Activated naive CD4-positive, alpha-beta T cell treated with anti-CD3 and anti-CD28 coated beads, Interleukin-2, amount 50 U/mL, for 24 hours (primary cell): ENCODE results near the gene BICRAL.
"Not testable (repeated sequence)": the region's sequence is repeated elsewhere in the genome, so short reads cannot be mapped to it uniquely, and the experiment has no call there.

Experiments
- H3K27ac Mint-ChIP-seq: one replicate; pipeline ENCODE4 v1.8.0; 2021; ENCODE audit warnings: mild to moderate bottlenecking, mixed read lengths
- H3K27me3 Mint-ChIP-seq: one replicate; pipeline ENCODE4 v1.8.0; 2021; ENCODE audit warnings: mixed read lengths
- H3K36me3 Mint-ChIP-seq: one replicate; pipeline ENCODE4 v1.8.0; 2021; ENCODE audit warnings: mixed read lengths
- H3K4me1 Mint-ChIP-seq: one replicate; pipeline ENCODE4 v1.8.0; 2021; ENCODE audit warnings: mixed read lengths
- H3K4me3 Mint-ChIP-seq: one replicate; pipeline ENCODE4 v1.8.0; 2021; ENCODE audit warnings: mild to moderate bottlenecking, mixed read lengths
- H3K9me3 Mint-ChIP-seq: one replicate; pipeline ENCODE4 v1.8.0; 2021; ENCODE audit warnings: mixed read lengths

The BICRAL gene

GRCh38 chr6:42779521-42779920, 2.3 kb upstream of the BICRAL start:
- peak overlapping the region; percentile 80 for H3K27ac Mint-ChIP-seq
- peaks cover 55% of the 10 kb centered on the region for H3K4me1 Mint-ChIP-seq
- H3K9me3 Mint-ChIP-seq = no peaks in the 10 kb centered on the region
- H3K4me3 Mint-ChIP-seq = peak overlapping the region; percentile 23
- peaks cover 6% of the 10 kb centered on the region for H3K36me3 Mint-ChIP-seq
- H3K27me3 Mint-ChIP-seq = no peaks in the 10 kb centered on the region

DNA sequence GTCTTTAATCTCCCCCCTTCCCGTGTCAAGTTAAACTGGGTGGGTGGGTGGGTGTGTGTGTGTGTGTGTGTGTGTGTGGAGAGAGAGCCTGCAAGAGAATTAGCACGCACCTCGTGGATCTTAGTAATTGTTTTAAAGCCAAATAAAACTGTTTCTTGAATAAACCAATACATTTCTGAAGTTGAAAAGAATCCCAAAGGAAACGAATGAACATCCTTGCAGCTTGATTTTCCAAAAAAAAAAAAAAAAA, 381 bp upstream of the BICRAL start:
- Mint-ChIP-seq H3K4me3 (peak overlapping the region; percentile 98), H3K27ac (peak overlapping the region; percentile 93), H3K9me3 (no peaks in the 10 kb centered on the region)

GRCh38 chr6:42782689-42783176, 881 bp downstream of the BICRAL start:
- peak overlapping the region; percentile 98 for H3K4me3 Mint-ChIP-seq
- H3K36me3 Mint-ChIP-seq = peaks cover 6% of the 10 kb centered on the region
- H3K9me3 Mint-ChIP-seq = no peaks in the 10 kb centered on the region
- H3K4me1 Mint-ChIP-seq = peaks cover 31% of the 10 kb centered on the region
- peak overlapping the region; percentile 100 for H3K27ac Mint-ChIP-seq
- no peaks in the 10 kb centered on the region for H3K27me3 Mint-ChIP-seq

More for the DNA sequence above, 381 bp upstream of the BICRAL start:
- Mint-ChIP-seq H3K4me1 (peaks cover 43% of the 10 kb centered on the region), H3K27me3 (no peaks in the 10 kb centered on the region), H3K36me3 (peaks cover 6% of the 10 kb centered on the region)

DNA sequence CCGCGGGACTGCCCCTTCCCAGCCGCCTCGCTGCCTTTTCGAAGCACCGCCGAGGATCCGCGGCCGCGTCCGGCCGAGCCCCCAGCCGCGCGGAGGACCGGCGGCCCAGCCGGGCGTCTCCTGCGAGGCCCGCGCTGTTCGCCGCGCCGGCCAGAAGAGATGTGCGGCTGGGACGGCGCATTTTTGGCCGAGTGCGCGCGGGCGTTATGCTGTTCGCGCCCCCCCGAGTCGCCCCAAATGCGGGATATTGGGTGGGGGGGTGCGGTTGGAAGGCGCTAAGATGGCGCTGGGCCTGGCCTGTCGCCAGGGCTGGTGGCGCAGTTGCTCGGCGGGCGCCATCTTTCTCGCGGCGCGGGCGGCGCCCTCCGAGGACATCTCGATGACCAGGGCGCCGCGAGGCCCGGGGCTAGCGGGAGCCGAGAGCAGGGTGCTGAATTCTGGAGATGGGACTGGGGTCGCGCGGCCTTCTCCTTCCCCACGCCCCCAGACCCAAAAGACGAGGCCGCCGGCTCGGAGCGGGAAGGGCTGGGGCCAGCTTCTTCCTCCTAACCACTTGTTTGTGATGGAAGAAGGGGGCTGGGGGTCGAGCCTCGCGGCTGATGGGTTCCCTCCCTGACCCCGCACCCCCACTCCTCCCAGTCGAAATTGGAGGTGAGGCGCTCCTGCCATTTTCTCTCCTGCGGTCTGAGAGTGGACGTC, 1.5 kb downstream of the BICRAL start:
- peaks cover 6% of the 10 kb centered on the region for H3K36me3 Mint-ChIP-seq
- no peak overlapping the region for H3K4me3 Mint-ChIP-seq
- H3K27ac Mint-ChIP-seq = no peak overlapping the region
- H3K9me3 Mint-ChIP-seq = no peaks in the 10 kb centered on the region
- peaks cover 29% of the 10 kb centered on the region for H3K4me1 Mint-ChIP-seq
- no peaks in the 10 kb centered on the region for H3K27me3 Mint-ChIP-seq

DNA sequence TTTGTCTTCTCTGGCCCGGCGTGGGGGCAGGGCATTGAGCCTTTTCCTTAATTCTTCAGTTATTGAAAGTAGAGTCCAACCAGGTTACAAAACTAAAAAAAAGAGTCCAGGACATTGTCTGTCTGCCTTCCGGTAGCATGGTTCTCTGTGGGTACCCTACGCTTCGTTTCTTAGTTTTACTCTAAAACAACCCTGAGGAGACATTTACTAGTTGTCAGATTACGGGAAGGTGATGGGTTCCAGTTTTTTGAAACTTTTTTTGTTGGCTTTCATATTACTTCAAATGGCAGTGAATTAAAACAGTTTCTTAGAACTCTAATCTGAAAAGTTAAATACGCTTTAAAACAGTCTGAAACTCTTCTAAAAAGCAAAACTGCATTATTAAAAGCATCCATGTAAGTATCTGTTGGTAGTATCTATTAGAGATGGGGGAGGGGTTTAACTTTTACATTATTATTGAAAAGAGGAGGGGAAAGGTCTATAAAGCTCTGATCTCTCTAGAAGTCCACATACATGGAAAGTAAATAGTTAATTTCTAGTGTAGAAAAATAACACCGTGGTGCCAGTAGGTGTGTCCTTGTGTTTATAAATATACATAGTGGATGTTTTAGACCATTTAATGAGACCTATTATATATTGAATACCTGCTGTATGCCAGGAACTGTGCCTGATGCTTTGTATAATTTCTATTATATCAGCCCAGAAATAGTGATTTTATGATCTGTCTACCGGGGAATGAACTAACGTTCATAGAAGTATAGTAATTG, 2.2 kb downstream of the BICRAL start:
- Mint-ChIP-seq H3K27ac (no peak overlapping the region), H3K4me1 (peaks cover 31% of the 10 kb centered on the region), H3K36me3 (peaks cover 9% of the 10 kb centered on the region), H3K4me3 (no peak overlapping the region), H3K27me3 (no peaks in the 10 kb centered on the region), H3K9me3 (no peaks in the 10 kb centered on the region)

- H3K4me3 Mint-ChIP-seq = no peak overlapping the region
- H3K9me3 Mint-ChIP-seq = no peaks in the 10 kb centered on the region
- H3K27me3 Mint-ChIP-seq = no peaks in the 10 kb centered on the region
- H3K4me1 Mint-ChIP-seq = peaks cover 30% of the 10 kb centered on the region
- H3K27ac Mint-ChIP-seq = no peak overlapping the region
- peaks cover 9% of the 10 kb centered on the region for H3K36me3 Mint-ChIP-seq
These were observed 3.1 kb downstream of the BICRAL start for GRCh38 chr6:42784717-42785498.

- no peak overlapping the region for H3K4me3 Mint-ChIP-seq
- no peaks in the 10 kb centered on the region for H3K9me3 Mint-ChIP-seq
- no peak overlapping the region for H3K27ac Mint-ChIP-seq
- no peaks in the 10 kb centered on the region for H3K27me3 Mint-ChIP-seq
- H3K4me1 Mint-ChIP-seq = peaks cover 30% of the 10 kb centered on the region
- H3K36me3 Mint-ChIP-seq = peaks cover 9% of the 10 kb centered on the region
These were observed 4.7 kb downstream of the BICRAL start for GRCh38 chr6:42786525-42786985.

DNA sequence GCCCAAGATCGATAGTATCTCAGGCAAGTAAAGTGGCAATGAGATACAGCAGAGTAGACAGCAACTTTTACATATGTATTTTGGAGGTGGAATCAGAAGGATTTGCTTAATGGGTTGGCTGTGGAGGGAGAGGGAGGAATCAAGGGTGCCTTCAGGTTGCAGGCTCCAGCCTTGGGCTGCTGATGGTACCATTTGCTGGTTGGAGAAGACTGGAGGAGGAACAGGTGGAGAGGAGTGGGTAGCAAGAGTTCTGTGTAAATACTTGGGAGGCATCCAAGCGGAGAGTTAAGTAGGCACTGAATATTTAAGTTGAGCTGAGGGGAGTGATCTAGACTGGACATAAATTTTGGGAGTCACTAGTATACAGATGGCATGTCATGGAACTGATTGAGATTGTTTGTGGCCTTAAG, 5.2 kb downstream of the BICRAL start:
- peaks cover 9% of the 10 kb centered on the region for H3K36me3 Mint-ChIP-seq
- H3K27me3 Mint-ChIP-seq = no peaks in the 10 kb centered on the region
- H3K27ac Mint-ChIP-seq = no peak overlapping the region
- H3K4me3 Mint-ChIP-seq = no peak overlapping the region
- H3K4me1 Mint-ChIP-seq = peaks cover 30% of the 10 kb centered on the region
- H3K9me3 Mint-ChIP-seq = no peaks in the 10 kb centered on the region

DNA sequence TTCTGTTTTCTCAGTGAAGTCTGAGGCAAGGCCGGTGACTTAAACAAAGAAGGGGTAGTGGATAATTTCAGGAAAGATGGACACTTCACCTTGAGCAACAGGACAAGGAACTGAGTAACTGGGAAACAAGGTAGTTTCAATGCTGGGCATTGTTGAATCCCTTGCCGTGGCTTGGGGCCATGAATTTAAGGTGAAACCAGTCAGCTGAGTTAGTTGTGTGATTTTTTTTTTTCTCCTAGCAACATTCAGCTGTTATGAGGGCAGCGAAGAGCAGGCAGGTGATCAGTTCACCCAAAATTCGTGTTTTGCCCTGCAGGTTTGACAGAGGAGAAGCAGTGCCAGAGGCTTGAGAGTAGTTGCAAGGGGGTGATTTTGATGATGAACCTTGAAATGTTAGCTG, 6.8 kb downstream of the BICRAL start:
- no peaks in the 10 kb centered on the region for H3K9me3 Mint-ChIP-seq
- peaks cover 9% of the 10 kb centered on the region for H3K36me3 Mint-ChIP-seq
- no peaks in the 10 kb centered on the region for H3K27me3 Mint-ChIP-seq
- peak overlapping the region; percentile 41 for H3K4me3 Mint-ChIP-seq
- H3K27ac Mint-ChIP-seq = peak overlapping the region; percentile 79
- H3K4me1 Mint-ChIP-seq = peaks cover 30% of the 10 kb centered on the region

- Mint-ChIP-seq H3K36me3 (peaks cover 5% of the 10 kb centered on the region), H3K4me3 (no peak overlapping the region), H3K4me1 (peaks cover 31% of the 10 kb centered on the region), H3K27me3 (no peaks in the 10 kb centered on the region), H3K9me3 (no peaks in the 10 kb centered on the region), H3K27ac (peak overlapping the region; percentile 79)
These were observed 8.8 kb downstream of the BICRAL start for GRCh38 chr6:42790549-42791181.

- H3K27ac Mint-ChIP-seq = no peak overlapping the region
- no peaks in the 10 kb centered on the region for H3K27me3 Mint-ChIP-seq
- H3K9me3 Mint-ChIP-seq = no peaks in the 10 kb centered on the region
- no peak overlapping the region for H3K4me3 Mint-ChIP-seq
- peaks cover 40% of the 10 kb centered on the region for H3K4me1 Mint-ChIP-seq
- peaks cover 5% of the 10 kb centered on the region for H3K36me3 Mint-ChIP-seq
These were observed 10.0 kb downstream of the BICRAL start for GRCh38 chr6:42791706-42792320.

DNA sequence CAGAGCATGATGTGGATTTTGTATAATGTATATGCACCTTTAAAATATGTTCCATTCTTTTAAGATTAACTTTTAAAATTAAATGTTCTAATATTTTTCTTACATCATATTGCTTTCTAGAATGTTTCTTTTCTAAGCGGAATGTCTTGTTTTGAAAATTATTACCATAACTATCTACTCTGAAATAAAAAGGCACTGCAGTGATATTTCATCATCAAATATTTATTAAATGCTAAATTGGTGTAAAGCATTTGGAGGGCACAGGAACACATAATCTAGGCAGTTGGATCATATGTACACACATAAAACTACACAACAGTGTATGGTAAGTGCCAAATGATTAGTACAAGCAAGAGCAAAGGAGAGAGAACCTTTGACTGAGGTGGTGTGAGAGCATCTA, 13.8 kb downstream of the BICRAL start:
- H3K27ac Mint-ChIP-seq = no peak overlapping the region
- H3K4me1 Mint-ChIP-seq = peaks cover 24% of the 10 kb centered on the region
- no peaks in the 10 kb centered on the region for H3K9me3 Mint-ChIP-seq
- no peaks in the 10 kb centered on the region for H3K27me3 Mint-ChIP-seq
- H3K36me3 Mint-ChIP-seq = peaks cover 2% of the 10 kb centered on the region
- no peak overlapping the region for H3K4me3 Mint-ChIP-seq

GRCh38 chr6:42796171-42796570, 14.3 kb downstream of the BICRAL start:
- no peaks in the 10 kb centered on the region for H3K27me3 Mint-ChIP-seq
- H3K9me3 Mint-ChIP-seq = no peaks in the 10 kb centered on the region
- peaks cover 2% of the 10 kb centered on the region for H3K36me3 Mint-ChIP-seq
- H3K4me1 Mint-ChIP-seq = peaks cover 19% of the 10 kb centered on the region
- no peak overlapping the region for H3K4me3 Mint-ChIP-seq
- peak overlapping the region; percentile 60 for H3K27ac Mint-ChIP-seq

GRCh38 chr6:42797696-42798095, 15.8 kb downstream of the BICRAL start:
- not testable (repeated sequence) for H3K36me3 Mint-ChIP-seq, H3K27me3 Mint-ChIP-seq, H3K4me3 Mint-ChIP-seq, H3K9me3 Mint-ChIP-seq, H3K27ac Mint-ChIP-seq
- H3K4me1 Mint-ChIP-seq = peaks cover 16% of the 10 kb centered on the region

GRCh38 chr6:42805297-42805861, 23.5 kb downstream of the BICRAL start:
- Mint-ChIP-seq H3K27me3 (no peaks in the 10 kb centered on the region), H3K4me1 (peaks cover 23% of the 10 kb centered on the region), H3K36me3 (peaks cover 5% of the 10 kb centered on the region), H3K4me3 (no peak overlapping the region), H3K9me3 (no peaks in the 10 kb centered on the region), H3K27ac (peak overlapping the region; percentile 89)
